Measurements from ENCODE around the gene ACADM. TPM values are rescaled to one million over a fixed set of nuclear protein-coding genes. Genes with fewer than 3 reads are reported as not detected.

Gene ACADM
- total RNA-seq, 2 experiments from 2014 or later = 47.5 to 49.8 TPM

DNA sequence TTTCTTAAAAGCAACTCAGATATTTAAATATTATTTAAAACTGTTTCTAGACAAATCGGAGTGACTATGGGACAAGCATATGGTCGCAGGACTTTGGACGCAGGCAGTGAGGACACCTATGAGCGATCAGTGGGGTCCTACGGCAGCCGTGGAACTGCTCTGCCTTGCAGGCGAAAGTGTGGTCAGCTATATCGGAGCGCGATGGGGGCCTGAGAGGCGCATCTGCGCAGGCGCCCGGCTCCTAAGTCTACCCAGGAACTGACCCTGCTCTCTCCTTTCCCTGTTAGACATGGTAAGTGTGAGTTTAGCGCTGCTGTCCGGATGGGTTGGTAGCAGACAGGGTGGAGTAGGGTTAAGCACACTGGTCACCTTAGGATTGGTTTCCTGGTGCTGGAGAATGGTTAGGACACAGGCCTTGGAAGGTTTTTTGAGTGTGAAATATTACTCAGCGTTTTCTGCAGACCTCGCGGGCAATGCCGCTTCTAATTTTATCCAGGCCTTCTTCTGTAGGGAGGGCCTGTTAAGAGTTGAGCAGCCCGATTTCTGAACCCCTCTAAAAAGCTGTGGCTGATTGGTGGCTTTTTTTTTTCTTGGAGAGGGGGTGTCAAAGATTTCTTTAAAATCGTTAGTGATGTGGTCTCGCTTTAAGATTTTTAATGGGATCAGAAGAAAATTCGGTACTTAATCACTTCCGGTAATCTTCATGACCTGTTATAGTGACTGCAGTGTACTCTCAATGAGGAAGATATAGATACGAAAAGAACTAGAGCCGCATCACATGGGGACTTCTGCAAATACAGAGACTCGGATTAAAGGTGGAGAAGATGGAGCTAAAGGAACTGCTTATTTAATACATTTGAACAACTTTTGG lies 61.7 kb downstream of the ACADM start, which contains the start of gene RABGGTB:
Gene RABGGTB, plus strand, starts transcription at position 274 of the 871 bp plus-strand sequence. Its CDS starts 16 bp downstream, at position 290.
- intact Hi-C loops (cut with micrococcal nuclease) = loop anchor here (1.0 kb wide), 1 partner anchor 62 kb away; the partner anchor contains the start of gene ACADM
- TF ChIP-seq, protein P1, sequence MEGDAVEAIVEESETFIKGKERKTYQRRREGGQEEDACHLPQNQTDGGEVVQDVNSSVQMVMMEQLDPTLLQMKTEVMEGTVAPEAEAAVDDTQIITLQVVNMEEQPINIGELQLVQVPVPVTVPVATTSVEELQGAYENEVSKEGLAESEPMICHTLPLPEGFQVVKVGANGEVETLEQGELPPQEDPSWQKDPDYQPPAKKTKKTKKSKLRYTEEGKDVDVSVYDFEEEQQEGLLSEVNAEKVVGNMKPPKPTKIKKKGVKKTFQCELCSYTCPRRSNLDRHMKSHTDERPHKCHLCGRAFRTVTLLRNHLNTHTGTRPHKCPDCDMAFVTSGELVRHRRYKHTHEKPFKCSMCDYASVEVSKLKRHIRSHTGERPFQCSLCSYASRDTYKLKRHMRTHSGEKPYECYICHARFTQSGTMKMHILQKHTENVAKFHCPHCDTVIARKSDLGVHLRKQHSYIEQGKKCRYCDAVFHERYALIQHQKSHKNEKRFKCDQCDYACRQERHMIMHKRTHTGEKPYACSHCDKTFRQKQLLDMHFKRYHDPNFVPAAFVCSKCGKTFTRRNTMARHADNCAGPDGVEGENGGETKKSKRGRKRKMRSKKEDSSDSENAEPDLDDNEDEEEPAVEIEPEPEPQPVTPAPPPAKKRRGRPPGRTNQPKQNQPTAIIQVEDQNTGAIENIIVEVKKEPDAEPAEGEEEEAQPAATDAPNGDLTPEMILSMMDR (IDR thresholded peaks at IDR 0.05) = no peak
- Mint-ChIP-seq H3K27ac (peak within 1 kb of the TSS; percentile 99), H3K36me3 (ENCODE audit: low read depth) (peaks cover 52% of the 10 kb centered on the region), H3K27me3 (no peaks in the 10 kb centered on the region), H3K4me1 (ENCODE audit: low read depth) (peaks cover 31% of the 10 kb centered on the region), H3K4me3 (peak within 1 kb of the TSS; percentile 88), H3K9me3 (peaks cover 2% of the 10 kb centered on the region)
- ChIA-PET CTCF (no interaction called here), POLR2A (interaction anchor here (0.6 to 3.7 kb wide), 11 partner anchors 10 to 175 kb away, joined by 3 to 52 read pairs (median 3); partner anchors contain the start of genes MSH4 and SLC44A5)
- DNase-seq (peak; percentile 95), ATAC-seq (peak; percentile 99)

DNA sequence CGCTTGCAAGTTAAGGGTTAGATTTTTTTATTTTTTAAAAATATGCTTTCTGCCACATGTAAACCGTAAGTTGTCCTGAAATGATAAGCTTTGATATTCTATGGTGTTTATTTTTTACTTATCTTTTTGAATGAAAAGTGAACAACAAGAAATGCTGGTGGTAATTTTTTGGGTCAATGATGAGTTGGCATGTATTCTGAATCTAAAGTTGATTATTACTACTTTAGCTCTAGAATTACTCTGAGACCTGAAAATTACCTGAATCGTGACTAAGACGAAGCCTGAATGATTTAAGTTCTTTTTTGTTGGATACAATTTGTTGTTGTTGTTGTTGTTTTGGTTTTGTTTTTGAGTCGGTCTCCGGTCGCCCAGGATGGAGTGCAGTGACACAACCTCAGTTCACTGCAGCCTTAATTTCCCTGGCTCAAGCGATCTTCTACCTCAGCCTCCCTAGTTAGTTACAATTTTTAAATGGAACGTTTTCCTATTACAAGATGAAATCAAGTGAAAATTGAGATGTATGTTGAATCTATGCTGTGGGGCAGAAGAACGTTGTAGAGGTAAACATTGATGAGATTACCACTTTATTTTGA lies 62.5 kb downstream of the ACADM start:
- H3K9me3 Mint-ChIP-seq = peaks cover 2% of the 10 kb centered on the region
- POLR2A ChIA-PET = interaction anchor here (0.7 to 3.7 kb wide), 7 partner anchors 9 to 172 kb away, joined by 3 to 52 read pairs (median 4); partner anchors contain the start of gene MSH4

DNA sequence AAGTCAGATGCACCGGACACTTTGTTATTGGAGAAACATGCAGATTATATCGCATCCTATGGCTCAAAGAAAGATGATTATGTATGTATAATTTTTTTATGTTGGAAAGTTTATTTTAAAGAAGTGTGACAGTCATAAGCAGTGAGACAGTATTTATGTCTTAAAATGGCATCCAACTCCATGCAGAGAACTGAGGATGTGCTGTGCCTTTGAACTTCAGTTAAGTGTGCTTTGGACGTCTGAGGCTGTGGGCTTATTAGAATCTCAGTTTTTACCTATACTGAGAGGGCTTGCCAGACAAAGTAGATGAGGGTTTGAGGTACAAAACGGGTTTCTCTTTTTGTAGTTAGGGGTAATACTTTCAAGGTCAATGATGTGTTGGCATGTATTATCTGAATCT lies 63.0 kb downstream of the ACADM start:
- Mint-ChIP-seq H3K4me1 (ENCODE audit: low read depth) (peaks cover 41% of the 10 kb centered on the region), H3K27ac (peak overlapping the region; percentile 99), H3K36me3 (ENCODE audit: low read depth) (peaks cover 65% of the 10 kb centered on the region), H3K4me3 (peak overlapping the region; percentile 88), H3K9me3 (peaks cover 2% of the 10 kb centered on the region), H3K27me3 (no peaks in the 10 kb centered on the region)
- DNase-seq (no peak), ATAC-seq (no peak)
- TF ChIP-seq, protein P1 (IDR thresholded peaks at IDR 0.05) = no peak
- ChIA-PET CTCF (no interaction called here), POLR2A (interaction anchor here (1.0 to 3.7 kb wide), 3 partner anchors 9 to 19 kb away, joined by 4 to 52 read pairs (median 10); partner anchors contain the start of gene MSH4)
- intact Hi-C loops (cut with micrococcal nuclease) = no loop called here

More for the DNA sequence above, 62.5 kb downstream of the ACADM start:
- Mint-ChIP-seq H3K36me3 (ENCODE audit: low read depth) (peaks cover 60% of the 10 kb centered on the region), H3K27ac (peak overlapping the region; percentile 99), H3K4me1 (ENCODE audit: low read depth) (peaks cover 37% of the 10 kb centered on the region), H3K27me3 (no peaks in the 10 kb centered on the region), H3K4me3 (peak overlapping the region; percentile 88)
- ATAC-seq (no peak), DNase-seq (no peak)
- CTCF ChIA-PET = no interaction called here
- TF ChIP-seq, protein P1 (IDR thresholded peaks at IDR 0.05) = no peak
- intact Hi-C loops (cut with micrococcal nuclease) = loop anchor here (1.0 kb wide), 1 partner anchor 63 kb away; the partner anchor contains the start of gene ACADM

DNA sequence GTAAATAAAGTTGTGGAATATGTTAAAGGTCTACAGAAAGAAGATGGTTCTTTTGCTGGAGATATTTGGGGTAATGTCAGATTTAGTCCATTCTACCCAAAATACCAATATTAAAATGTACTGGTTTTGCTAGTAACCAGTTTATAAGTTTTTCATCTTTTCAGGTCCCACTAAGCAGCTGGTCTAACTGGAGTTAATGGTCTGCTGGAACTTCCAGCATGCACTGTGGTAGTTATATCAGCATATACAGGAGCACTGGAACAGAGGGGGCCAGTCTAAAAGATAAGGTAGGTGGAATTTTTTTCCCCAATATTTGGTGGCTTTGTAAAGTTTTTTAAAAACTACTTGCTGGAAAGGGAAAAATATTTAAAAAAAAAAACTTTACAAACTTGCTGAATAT lies 65.5 kb downstream of the ACADM start:
- no peak for DNase-seq
- peaks cover 86% of the 10 kb centered on the region for H3K36me3 Mint-ChIP-seq (ENCODE audit: low read depth)
- H3K27ac Mint-ChIP-seq = peak overlapping the region; percentile 89
- ATAC-seq = no peak
- TF ChIP-seq, protein P1 (IDR thresholded peaks at IDR 0.05) = no peak
- ChIA-PET CTCF (interaction anchor here (0.7 kb wide), 1 partner anchor 41 kb away, joined by 3 read pairs; no protein-coding TSS in a partner anchor), POLR2A (interaction anchor here (0.7 to 2.0 kb wide), 3 partner anchors 10 to 639 kb away, joined by 3 to 7 read pairs (median 4); no protein-coding TSS in a partner anchor)
- no peaks in the 10 kb centered on the region for H3K9me3 Mint-ChIP-seq
- H3K4me3 Mint-ChIP-seq = peak overlapping the region; percentile 88
- intact Hi-C loops (cut with micrococcal nuclease) = no loop called here
- H3K4me1 Mint-ChIP-seq (ENCODE audit: low read depth) = peaks cover 41% of the 10 kb centered on the region
- no peaks in the 10 kb centered on the region for H3K27me3 Mint-ChIP-seq
